ENCODE measurements around the gene KCNN1. TPM values are rescaled to one million over a fixed set of nuclear protein-coding genes. Genes with fewer than 3 reads are reported as not detected.

KCNN1 gene
- total and polyA plus RNA-seq, 11 donors = 0.03 to 0.27 (median 0.07) TPM; not detected in 7

DNA sequence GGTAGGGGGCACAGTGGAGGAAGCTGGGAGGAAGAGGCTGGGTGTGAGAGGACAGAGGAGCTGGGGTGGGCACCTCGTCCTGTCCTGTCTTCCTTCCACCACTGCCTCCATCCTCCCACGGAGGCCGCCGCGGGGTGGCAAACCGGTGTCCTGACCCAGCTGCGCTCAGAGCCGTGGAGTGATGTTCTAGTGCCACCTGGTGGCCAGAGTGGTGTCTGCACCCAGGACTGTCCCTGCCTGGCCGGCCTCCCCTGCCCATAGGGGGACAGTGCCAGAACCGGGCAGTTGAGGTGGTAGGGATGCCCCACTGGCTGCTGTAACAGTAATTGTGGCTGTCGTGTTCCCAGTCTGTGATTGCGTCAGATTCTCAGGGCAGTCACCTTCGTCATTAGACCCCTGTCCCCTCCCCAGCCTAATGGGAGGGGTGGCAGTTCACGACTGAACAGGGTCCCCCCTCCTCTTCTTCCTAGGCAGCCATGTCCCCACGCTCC, 30.0 kb downstream of the KCNN1 start:
- ATAC-seq (peak; percentile 81 to 86 (median 82)), DNase-seq (peak; percentile 83 to 93 (median 84))
- H3K36me3 ChIP-seq = no peaks in the 10 kb centered on the region
- H3K27ac ChIP-seq = no peak overlapping the region
- H3K9me3 ChIP-seq = no peaks in the 10 kb centered on the region
- peaks cover 0 to 21% (median 0%) of the 10 kb centered on the region in 9 donors for H3K27me3 ChIP-seq
- H3K4me1 ChIP-seq = peaks cover 0 to 14% (median 5%) of the 10 kb centered on the region in 12 donors
- TF ChIP-seq, protein P1, sequence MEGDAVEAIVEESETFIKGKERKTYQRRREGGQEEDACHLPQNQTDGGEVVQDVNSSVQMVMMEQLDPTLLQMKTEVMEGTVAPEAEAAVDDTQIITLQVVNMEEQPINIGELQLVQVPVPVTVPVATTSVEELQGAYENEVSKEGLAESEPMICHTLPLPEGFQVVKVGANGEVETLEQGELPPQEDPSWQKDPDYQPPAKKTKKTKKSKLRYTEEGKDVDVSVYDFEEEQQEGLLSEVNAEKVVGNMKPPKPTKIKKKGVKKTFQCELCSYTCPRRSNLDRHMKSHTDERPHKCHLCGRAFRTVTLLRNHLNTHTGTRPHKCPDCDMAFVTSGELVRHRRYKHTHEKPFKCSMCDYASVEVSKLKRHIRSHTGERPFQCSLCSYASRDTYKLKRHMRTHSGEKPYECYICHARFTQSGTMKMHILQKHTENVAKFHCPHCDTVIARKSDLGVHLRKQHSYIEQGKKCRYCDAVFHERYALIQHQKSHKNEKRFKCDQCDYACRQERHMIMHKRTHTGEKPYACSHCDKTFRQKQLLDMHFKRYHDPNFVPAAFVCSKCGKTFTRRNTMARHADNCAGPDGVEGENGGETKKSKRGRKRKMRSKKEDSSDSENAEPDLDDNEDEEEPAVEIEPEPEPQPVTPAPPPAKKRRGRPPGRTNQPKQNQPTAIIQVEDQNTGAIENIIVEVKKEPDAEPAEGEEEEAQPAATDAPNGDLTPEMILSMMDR (IDR thresholded peaks at IDR 0.05) = peak; percentile 94 to 99 (median 98)
- no peak for TF ChIP-seq POLR2A (IDR thresholded peaks at IDR 0.05)
- intact Hi-C loops (cut with DNase I) = loop anchor here (1.0 to 10.0 kb wide), 6 partner anchors 50 to 142 kb away; partner anchors contain the start of gene RPL18A (in 6 of the 10)
- WGBS, 4 donors = 5 to 13% (median 10%) methylated on average over 13 to 15 of the region's 15 CpGs
- H3K4me3 ChIP-seq = no peak overlapping the region

DNA sequence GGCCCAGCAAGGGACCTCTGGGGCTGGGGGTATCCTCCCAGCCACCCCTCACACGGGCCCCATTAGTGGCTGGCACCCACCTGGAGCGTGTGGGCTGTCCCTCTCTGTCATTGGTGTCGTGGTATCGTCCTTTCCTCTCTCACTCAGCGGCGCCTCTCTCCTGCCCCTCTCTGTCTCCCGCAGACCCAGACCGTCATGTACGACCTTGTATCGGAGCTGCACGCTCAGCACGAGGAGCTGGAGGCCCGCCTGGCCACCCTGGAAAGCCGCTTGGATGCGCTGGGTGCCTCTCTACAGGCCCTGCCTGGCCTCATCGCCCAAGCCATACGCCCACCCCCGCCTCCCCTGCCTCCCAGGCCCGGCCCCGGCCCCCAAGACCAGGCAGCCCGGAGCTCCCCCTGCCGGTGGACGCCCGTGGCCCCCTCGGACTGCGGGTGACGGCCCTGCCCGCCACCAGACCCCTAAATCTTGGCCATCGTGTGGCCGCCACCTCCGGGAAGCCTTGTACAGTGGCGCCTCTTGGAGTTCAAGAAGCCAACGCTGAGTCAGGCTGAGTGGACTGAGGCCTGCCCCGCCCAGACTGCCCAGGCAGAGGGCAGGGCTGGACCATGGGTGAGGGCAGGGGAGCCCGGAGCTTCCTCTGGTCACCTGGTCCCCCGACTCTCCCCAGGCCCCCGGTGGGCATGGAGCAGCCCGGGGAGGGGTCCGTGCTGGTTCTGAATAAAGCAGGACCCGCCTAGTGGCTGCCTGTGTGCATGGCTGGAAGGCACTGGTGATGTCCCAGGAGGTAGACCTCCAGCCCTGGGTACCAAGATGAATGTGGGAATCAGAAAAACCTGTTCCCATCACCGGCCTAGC, 31.3 kb downstream of the KCNN1 start:
- H3K4me1 ChIP-seq = peaks cover 0 to 27% (median 7%) of the 10 kb centered on the region in 12 donors
- WGBS, 4 donors = 46 to 61% (median 57%) methylated on average over 23 to 41 of the region's 41 CpGs
- TF ChIP-seq POLR2A (IDR thresholded peaks at IDR 0.05) = no peak
- TF ChIP-seq, protein P1 (IDR thresholded peaks at IDR 0.05) = peak in 7 of 12 donors; percentile 4 to 32 (median 25)
- H3K27ac ChIP-seq = no peak overlapping the region
- no peaks in the 10 kb centered on the region for H3K36me3 ChIP-seq
- peaks cover 0 to 18% (median 0%) of the 10 kb centered on the region in 9 donors for H3K27me3 ChIP-seq
- H3K9me3 ChIP-seq = no peaks in the 10 kb centered on the region
- DNase-seq = no peak
- H3K4me3 ChIP-seq = no peak overlapping the region
- ATAC-seq = no peak
- intact Hi-C loops (cut with DNase I) = loop anchor here (1.0 to 10.0 kb wide), 6 partner anchors 51 to 143 kb away; partner anchors contain the start of gene RPL18A (in 6 of the 10)

DNA sequence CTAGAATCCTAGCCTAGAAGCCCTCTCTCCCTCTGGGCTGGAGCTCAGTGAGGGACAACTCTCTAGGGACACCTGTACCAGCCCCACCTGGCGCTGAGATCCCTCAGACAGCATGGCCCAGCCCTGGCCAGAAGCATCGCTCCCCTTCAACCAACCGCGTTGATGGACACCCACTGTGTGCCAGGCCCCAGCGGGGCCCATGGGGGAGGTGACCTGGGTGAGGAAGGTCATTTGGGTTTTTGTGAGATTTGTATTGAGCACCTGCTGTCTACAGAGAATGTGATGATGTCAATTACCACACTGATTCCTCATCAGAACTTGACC, 31.9 kb downstream of the KCNN1 start:
- DNase-seq (no peak), ATAC-seq (no peak)
- no peak for TF ChIP-seq POLR2A (IDR thresholded peaks at IDR 0.05)
- TF ChIP-seq, protein P1 (IDR thresholded peaks at IDR 0.05) = no peak
- Histone ChIP-seq H3K36me3 (no peaks in the 10 kb centered on the region), H3K27me3 (peaks cover 0 to 15% (median 0%) of the 10 kb centered on the region in 9 donors), H3K4me1 (peaks cover 0 to 29% (median 7%) of the 10 kb centered on the region in 12 donors), H3K9me3 (no peaks in the 10 kb centered on the region), H3K27ac (no peak overlapping the region), H3K4me3 (no peak overlapping the region)
- intact Hi-C loops (cut with DNase I) = loop anchor here in 9 of 10 donors (5.0 to 10.0 kb wide), 3 partner anchors 136 to 144 kb away; partner anchors contain the start of gene RPL18A (in 6 of the 9)
- WGBS, 4 donors = 83 to 94% (median 85%) methylated on average over 4 to 5 of the region's 5 CpGs
